Mammary epithelial cell (primary cell): Measurements from ENCODE around the gene ING5.

Source experiments
- CTCF ChIP-seq, 2 donors: IDR thresholded peaks in 1 of 2; conservative IDR thresholded peaks in 1 of 2; 2 replicates each; pipeline ENCODE4 v1.5.1; 2011 to 2012; ENCODE audit warnings: inconsistent platforms in 2 of 2, low read length in 2 of 2, mild to moderate bottlenecking in 2 of 2, control low read depth in 1 of 2, low read depth in 1 of 2; ENCODE audit not compliant: insufficient read depth in 1 of 2; ENCODE audit errors: extremely low read depth in 1 of 2
- EZH2 ChIP-seq: IDR thresholded peaks from 2 replicates; pipeline ENCODE4 v1.6.1; 2012; ENCODE audit warnings: low read length, inconsistent platforms, borderline replicate concordance

GRCh38 chr2:241773511-241774418, 71.9 kb downstream of the ING5 start:
- TF ChIP-seq CTCF (conservative IDR thresholded peaks at IDR 0.05 in 1 of 2, IDR thresholded peaks at IDR 0.05 in 1 of 2; ENCODE audit: extremely low read depth in 1 of 2, insufficient read depth in 1 of 2, low read depth in 1 of 2, low read length in 2 of 2) (no peak), EZH2 (no peak)
